SJCRH30 (cell line): ENCODE results near the gene TCAP. TPM values are rescaled to one million over a fixed set of nuclear protein-coding genes. Genes with fewer than 3 reads are reported as not detected.

Source experiments
- DNase-seq, 2 experiments: peaks; one replicate each; pipeline ENCODE4 v3.0.0-alpha.2; 2015 to 2020
- H3K27ac ChIP-seq: fragments of 250-450 bp; sonication (Bioruptor Pico); 2 replicates; pipeline ENCODE4 v1.5.1; 2020; ENCODE audit warnings: mild to moderate bottlenecking, moderate library complexity
- H3K27me3 ChIP-seq: fragments of 250-450 bp; sonication (Bioruptor Pico); 2 replicates; pipeline ENCODE4 v1.5.1; 2020; ENCODE audit warnings: mild to moderate bottlenecking, moderate library complexity
- H3K36me3 ChIP-seq: fragments of 250-450 bp; sonication (Bioruptor Pico); 2 replicates; pipeline ENCODE4 v1.5.1; 2020; ENCODE audit warnings: mild to moderate bottlenecking, moderate library complexity
- H3K4me1 ChIP-seq: fragments of 250-450 bp; sonication (Bioruptor Pico); 2 replicates; pipeline ENCODE4 v1.5.1; 2020; ENCODE audit warnings: mild to moderate bottlenecking, moderate library complexity
- H3K4me3 ChIP-seq: fragments of 250-450 bp; sonication (Bioruptor Pico); 2 replicates; pipeline ENCODE4 v1.5.1; 2020; ENCODE audit warnings: mild to moderate bottlenecking, moderate library complexity
- H3K9me3 ChIP-seq: fragments of 250-450 bp; sonication (Bioruptor Pico); replicated peaks from 2 replicates; pipeline ENCODE4 v1.5.1; 2020; ENCODE audit warnings: mild to moderate bottlenecking, moderate library complexity
- total RNA-seq: library from RNA; depleted of rRNA; stranded (reverse); fragments of >200 nt; shearing (Covaris generic); gene quantifications from 2 replicates; pipeline ENCODE4 v1.2.3, GENCODE V29; 2014

The TCAP gene
- total RNA-seq, 1 experiment from 2014 or later, result 0.73 TPM

DNA sequence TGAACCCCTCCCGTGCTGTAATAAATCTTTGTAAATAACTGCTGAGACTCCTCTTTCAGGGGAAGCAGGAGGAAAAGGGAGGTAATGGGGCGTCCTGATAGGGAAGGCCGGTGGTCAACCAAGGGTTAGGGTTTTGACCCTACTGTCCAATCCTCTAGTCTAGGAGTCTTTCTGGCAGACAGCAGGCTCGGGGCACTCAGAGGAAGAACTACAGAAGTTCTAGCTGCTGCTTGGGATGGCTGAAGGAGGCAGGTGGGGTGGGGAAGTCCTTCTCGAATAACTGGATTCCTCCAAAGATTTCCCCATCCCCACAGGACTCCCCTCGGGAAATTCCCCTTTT is 28.6 kb upstream of the TCAP start:
- H3K27ac ChIP-seq, result peak overlapping the region; percentile 81
- peaks cover 4% of the 10 kb centered on the region; the same call in 1 of the 2 replicates for H3K4me1 ChIP-seq
- DNase-seq, result no peak

DNA sequence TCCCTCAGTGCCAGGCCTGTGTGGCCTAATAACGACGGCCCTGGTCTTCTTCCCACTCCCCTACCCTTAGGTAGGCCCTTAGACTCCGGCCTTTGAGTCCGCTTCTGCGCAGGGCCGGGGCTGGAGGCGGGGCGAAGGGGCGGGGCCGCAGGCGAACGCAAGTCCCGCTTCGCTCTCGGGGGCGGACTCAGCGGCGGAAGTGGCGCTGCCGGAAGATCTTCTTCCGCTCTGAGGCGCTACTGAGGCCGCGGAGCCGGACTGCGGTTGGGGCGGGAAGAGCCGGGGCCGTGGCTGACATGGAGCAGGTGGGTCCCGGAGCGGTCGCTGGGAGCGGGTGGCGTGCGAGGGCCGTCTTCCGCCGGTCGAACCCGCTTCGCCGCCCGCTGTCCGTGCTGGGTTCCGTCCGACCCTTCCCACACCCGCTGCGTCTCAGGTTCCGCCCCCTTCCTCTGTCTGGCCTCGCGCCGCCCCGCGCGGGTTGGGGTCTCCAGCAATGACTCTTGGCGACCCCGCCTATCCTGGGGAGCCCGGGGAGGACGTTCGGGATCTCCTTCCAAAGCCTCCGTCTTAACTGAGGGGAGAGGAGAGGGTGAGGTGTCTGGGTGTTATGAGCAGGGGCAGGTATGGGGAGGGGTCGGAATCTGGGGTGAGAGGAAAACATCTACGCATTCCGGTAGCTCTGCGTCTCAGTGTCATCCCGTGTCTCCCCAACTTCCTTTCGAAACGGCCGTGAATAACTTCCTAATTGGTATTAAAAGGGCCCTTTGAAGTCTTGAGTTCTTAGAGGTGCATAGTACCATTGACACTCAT is 28.0 kb upstream of the TCAP start, which contains the start of gene STARD3:
STARD3 (plus strand) TSS at position 218 of the 810 bp plus-strand sequence. CDS start 16,388 bp downstream, outside the sequence.
- H3K4me3 ChIP-seq, result peak within 1 kb of the TSS; percentile 89
- no peaks in the 10 kb centered on the region for H3K9me3 ChIP-seq
- peak; percentile 86 to 89 for DNase-seq
- H3K27ac ChIP-seq, result peak within 1 kb of the TSS; percentile 81
- no peaks in the 10 kb centered on the region for H3K36me3 ChIP-seq
- H3K27me3 ChIP-seq, result no peaks in the 10 kb centered on the region
- H3K4me1 ChIP-seq, result peaks cover 4% of the 10 kb centered on the region; the same call in 1 of the 2 replicates

More for the DNA sequence above, 28.6 kb upstream of the TCAP start:
- H3K27me3 ChIP-seq, result 0 out of 2 replicates have a peak, but pooled peaks cover under 1% of the 10 kb centered on the region
- no peaks in the 10 kb centered on the region for H3K36me3 ChIP-seq
- no peaks in the 10 kb centered on the region for H3K9me3 ChIP-seq
- peak overlapping the region; percentile 89 for H3K4me3 ChIP-seq

DNA sequence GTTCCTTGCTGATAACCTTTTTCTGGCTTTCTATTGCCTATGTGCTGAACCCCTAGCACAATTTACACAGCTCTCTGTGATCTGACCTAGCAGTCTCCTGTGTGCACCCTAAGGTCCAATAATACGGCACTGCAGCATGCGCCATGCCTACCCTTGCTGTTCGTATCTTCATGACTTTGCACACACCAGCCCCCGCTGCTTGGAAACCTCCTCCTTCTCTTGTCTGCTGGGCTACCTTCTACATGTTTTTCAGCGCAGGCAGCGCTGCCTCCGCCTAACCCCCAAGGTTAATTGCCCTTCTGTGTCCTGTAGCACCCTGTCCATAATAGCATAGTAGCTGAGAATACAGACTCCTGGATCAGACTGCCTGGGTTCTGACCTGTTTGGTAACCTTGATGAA is 26.8 kb upstream of the TCAP start:
- Histone ChIP-seq H3K4me3 (no peak overlapping the region), H3K9me3 (no peaks in the 10 kb centered on the region)

DNA sequence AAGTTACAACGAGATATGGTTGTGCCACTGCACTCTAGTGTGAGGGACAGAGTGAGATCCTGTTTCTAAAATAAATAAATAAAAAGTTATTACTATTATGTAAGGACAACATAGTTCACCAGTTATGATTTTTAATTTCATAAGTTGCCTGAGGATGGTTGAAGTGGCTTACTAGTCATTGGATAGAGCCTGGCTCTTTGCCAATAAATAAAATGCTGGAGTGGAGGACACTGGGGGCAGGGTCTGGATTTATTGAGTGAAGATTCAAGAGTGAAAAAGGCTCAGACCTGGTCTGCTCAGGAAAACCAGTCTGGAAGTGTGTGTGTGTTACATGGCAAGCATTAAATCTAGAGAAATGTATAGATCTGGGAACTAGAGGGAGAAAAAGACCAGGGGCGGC is 26.1 kb upstream of the TCAP start:
- H3K36me3 ChIP-seq, result no peaks in the 10 kb centered on the region
- H3K4me3 ChIP-seq, result no peak overlapping the region
- no peak overlapping the region for H3K27ac ChIP-seq
- DNase-seq, result no peak
- H3K4me1 ChIP-seq, result peaks cover 4% of the 10 kb centered on the region; the same call in 1 of the 2 replicates
- no peaks in the 10 kb centered on the region for H3K9me3 ChIP-seq
- H3K27me3 ChIP-seq, result no peaks in the 10 kb centered on the region

More for the DNA sequence above, 26.8 kb upstream of the TCAP start:
- peaks cover 4% of the 10 kb centered on the region; the same call in 1 of the 2 replicates for H3K4me1 ChIP-seq
- no peaks in the 10 kb centered on the region for H3K36me3 ChIP-seq
- DNase-seq, result no peak
- H3K27ac ChIP-seq, result no peak overlapping the region
- no peaks in the 10 kb centered on the region for H3K27me3 ChIP-seq

DNA sequence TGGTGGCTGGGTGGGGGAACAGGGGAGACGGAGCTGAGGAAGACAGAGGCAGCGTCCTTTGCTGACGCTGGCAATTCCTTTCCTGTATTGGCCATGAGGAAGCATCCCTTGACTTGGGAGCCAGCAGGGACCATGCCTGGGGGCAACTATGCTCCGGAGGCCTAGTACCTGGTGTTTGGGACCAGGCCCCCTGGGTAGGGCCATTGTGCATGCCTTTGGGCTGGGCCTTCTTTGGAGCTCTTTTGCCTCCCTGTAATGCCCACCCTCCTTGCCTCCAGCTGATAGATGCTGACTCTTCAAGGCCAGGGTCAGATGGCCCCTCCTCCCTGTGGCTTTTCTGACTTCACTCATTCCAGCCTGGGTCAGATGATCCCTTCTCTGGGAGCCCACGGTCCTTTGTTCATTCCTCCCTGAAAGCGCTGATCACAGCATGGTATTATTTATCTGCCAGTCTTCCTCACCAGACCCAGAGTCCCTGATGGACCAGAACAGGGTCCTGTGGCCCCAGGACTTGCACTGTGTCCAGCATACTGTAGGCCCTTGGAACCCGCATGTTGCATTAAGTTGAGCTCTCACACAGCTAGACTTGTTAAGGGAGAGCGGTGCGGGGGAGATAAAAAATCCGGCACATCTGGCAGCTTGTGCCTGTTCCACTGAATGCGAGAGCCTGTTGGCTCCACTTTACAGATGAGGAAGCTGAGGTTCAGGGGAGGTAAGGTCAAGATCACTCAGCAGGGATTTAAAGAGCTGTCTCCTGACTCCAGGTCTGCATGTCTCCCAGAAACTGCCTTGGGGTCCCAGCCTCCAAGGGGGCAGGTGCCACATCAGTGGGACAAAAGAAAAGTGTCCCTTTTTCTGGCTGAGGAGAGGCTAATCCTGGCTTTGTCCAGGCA is 25.3 kb upstream of the TCAP start:
- H3K9me3 ChIP-seq, result no peaks in the 10 kb centered on the region
- no peak overlapping the region for H3K4me3 ChIP-seq
- no peaks in the 10 kb centered on the region for H3K27me3 ChIP-seq
- H3K36me3 ChIP-seq, result no peaks in the 10 kb centered on the region
- peaks cover 4% of the 10 kb centered on the region; the same call in 1 of the 2 replicates for H3K4me1 ChIP-seq
- no peak overlapping the region for H3K27ac ChIP-seq
- DNase-seq, result no peak

DNA sequence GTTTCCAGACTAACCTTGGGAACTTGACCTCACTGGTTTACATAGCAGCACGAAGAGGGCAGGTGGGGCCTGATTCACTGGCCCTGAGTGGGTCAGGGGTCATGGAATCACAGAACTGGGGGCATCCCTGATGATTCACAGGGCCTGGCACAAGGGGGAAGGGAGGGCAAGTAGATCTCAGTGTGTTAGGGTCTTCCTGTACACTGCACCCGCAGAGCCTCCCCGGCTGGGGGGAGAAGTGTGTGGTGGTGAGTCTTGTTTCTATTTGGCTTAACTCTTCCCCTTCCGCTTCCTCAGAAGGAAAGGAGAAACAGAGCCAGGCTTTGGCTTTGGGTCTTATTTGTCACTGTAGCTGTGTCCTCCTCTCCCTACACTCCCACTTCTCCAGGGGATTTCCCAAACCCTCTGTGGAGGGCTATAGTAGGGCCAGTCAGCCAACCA is 24.5 kb upstream of the TCAP start:
- Histone ChIP-seq H3K27ac (no peak overlapping the region), H3K4me3 (no peak overlapping the region), H3K4me1 (peaks cover 4% of the 10 kb centered on the region; the same call in 1 of the 2 replicates), H3K27me3 (no peaks in the 10 kb centered on the region), H3K9me3 (no peaks in the 10 kb centered on the region), H3K36me3 (no peaks in the 10 kb centered on the region)
- DNase-seq, result no peak

DNA sequence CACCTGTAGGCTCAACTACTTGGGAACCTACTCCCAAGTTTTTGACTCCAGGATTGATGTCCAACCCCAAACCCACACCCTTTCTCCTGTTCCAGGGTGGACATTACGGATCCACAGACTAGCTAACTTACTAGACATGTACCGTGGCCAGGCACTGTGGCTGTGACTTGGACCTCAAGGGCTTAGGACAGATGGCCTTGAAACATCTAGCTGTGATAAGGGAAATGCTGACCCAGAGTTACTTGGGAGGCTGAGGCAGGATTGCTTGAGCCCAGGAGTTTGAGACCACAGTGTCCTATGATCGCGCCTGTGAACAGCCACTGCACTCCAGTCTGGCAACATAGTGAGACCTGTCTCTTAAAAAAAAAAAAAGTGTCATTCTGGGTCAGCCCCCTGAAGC is 24.1 kb upstream of the TCAP start:
- Histone ChIP-seq H3K4me3 (no peak overlapping the region), H3K4me1 (peaks cover 4% of the 10 kb centered on the region; the same call in 1 of the 2 replicates), H3K9me3 (no peaks in the 10 kb centered on the region), H3K36me3 (no peaks in the 10 kb centered on the region), H3K27me3 (no peaks in the 10 kb centered on the region), H3K27ac (no peak overlapping the region)
- no peak for DNase-seq

DNA sequence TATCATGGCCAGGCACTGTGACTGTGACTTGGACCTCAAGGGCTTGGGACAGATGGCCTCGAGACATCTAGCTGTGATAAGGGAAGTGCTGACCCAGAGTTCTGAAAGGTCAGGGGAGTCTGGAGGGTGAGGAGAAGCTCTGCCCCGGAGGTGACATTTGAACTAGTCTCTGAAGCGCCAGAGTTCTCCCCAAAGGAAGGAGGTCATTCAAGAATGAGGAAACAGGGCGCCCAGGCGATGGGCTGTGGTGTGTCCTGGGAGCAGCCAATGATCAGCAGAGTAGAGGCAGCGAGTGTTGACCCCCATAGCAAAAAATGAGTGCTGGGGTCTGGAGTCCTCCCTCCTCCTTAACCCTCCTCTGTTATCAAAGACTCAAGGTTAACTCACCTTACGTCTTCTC is 23.3 kb upstream of the TCAP start:
- no peak for DNase-seq
- peaks cover 4% of the 10 kb centered on the region; the same call in 1 of the 2 replicates for H3K4me1 ChIP-seq
- no peaks in the 10 kb centered on the region for H3K27me3 ChIP-seq
- no peak overlapping the region for H3K27ac ChIP-seq
- H3K9me3 ChIP-seq, result no peaks in the 10 kb centered on the region
- H3K4me3 ChIP-seq, result no peak overlapping the region
- no peaks in the 10 kb centered on the region for H3K36me3 ChIP-seq

DNA sequence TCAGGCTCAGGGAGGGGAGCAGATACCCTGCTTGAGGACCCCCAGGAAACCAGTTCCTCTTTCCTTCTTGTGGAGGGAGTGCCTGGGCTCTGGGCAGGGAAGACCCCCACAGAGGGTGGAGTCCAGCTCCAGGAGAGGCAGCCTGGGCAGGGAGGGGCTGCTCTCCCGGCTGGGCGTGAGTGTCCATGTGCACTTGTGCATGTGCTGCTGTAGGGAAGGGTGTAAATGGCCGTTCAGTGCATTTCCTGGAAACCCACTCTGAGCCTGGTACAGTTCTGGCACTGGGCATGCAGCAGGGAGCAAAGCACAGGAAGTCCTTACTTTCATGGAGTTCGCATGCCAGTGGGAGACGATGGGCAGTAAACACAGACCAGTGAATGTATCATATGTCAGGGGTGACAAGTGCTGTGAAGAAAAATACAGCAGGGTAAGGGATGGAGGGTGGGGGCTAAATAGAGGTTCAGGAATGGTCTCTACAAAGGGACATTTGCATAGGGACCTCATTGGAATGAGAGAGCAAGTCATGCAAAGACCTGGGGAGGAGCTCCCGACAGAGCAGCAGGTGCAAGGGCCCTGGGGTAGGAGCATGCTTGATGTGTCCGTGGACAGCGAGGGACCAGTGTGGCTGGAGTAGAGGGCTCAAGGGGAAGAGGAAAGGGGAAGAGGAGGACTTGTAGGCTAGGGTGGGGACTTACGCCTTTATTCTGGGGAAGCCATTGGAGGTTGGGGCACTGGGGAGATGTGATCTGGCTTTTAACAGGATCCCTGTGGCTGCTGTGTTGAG is 22.7 kb upstream of the TCAP start:
- Histone ChIP-seq H3K36me3 (no peaks in the 10 kb centered on the region), H3K27ac (no peak overlapping the region), H3K4me3 (no peak overlapping the region), H3K4me1 (peaks cover 4% of the 10 kb centered on the region; the same call in 1 of the 2 replicates), H3K9me3 (no peaks in the 10 kb centered on the region), H3K27me3 (no peaks in the 10 kb centered on the region)
- DNase-seq, result no peak

DNA sequence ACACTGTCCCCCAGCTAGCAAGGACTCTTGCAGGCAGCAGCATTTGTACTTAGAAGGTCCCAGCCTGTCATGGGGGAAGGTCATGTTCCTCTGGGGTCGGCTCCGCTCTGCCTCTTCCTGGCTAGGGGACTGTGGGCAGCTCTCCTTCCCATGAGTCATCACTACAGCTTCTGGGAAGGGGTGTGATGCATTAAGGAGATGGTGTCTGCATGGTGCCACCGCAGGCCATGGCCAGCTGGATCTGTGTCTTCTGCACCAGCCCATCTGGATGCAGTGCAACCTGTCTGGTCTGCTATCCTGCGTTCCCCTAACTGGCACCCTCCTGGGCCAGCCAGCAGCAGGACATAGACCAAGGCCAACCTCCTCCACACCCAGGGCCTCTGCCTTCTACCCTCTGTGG is 21.9 kb upstream of the TCAP start:
- no peaks in the 10 kb centered on the region for H3K9me3 ChIP-seq
- DNase-seq, result no peak
- no peaks in the 10 kb centered on the region for H3K4me1 ChIP-seq
- H3K4me3 ChIP-seq, result no peak overlapping the region
- no peak overlapping the region for H3K27ac ChIP-seq
- H3K36me3 ChIP-seq, result no peaks in the 10 kb centered on the region
- no peaks in the 10 kb centered on the region for H3K27me3 ChIP-seq

DNA sequence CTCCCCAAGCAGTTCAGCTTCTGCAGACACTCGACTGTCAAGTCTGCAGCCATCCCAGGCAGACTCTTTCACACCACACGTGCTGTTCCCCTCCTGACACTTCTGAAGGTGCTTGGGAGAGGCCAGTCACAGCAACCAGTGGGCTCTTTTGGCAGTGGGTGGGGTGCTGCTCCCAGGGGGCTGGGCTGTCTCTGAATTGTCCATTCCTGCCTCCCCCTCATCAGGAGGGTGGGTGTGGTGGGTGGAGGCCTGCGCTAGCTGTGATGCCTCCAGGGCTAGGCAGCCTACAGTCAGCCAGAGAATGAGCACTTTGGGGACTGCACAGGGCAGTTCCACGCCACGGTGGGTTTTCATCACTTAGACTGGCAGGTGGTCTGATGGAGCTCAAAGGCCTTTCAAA is 17.9 kb upstream of the TCAP start:
- Histone ChIP-seq H3K27me3 (no peaks in the 10 kb centered on the region), H3K27ac (no peak overlapping the region), H3K4me3 (no peak overlapping the region), H3K9me3 (no peaks in the 10 kb centered on the region), H3K36me3 (no peaks in the 10 kb centered on the region), H3K4me1 (peaks cover 3% of the 10 kb centered on the region)
- no peak for DNase-seq

DNA sequence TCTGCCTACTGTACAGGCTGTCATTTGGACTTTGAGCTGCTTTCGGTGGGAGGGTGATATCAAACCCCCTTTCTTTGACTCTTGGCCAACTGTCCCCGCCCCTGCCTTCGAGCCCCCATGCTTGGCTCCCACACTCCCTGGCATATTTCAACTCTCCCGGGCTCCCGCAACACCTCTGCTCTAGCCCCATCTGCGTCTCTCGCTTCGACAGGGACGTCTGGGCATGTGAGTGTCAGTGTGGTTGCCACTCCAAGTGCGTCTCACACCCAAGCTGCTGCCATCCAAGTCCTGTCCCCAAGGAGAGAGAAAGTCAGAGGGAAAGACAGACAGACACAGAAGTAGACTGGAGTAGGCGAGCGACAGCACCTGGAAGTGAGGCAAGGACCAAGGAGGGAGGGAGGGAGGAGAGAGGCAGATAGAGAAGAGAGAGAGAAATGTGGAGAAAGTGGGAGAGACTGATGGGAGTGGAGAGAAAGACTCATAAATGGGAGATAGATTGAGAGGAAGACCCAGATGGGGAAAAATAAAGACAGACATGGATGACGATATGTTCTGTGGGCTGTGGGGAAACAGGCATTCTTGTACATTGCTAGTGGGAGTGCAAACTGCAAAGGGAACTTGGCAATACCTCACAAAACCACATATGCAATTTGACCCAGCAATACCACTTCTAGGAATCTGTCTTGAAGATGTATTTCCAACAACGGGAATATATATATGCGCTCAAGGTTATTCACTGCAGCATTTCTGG is 16.4 kb upstream of the TCAP start:
- H3K27me3 ChIP-seq, result no peaks in the 10 kb centered on the region
- no peaks in the 10 kb centered on the region for H3K36me3 ChIP-seq
- no peak overlapping the region for H3K27ac ChIP-seq
- H3K4me3 ChIP-seq, result no peak overlapping the region
- no peak for DNase-seq
- H3K9me3 ChIP-seq, result no peaks in the 10 kb centered on the region
- peaks cover 13% of the 10 kb centered on the region for H3K4me1 ChIP-seq

DNA sequence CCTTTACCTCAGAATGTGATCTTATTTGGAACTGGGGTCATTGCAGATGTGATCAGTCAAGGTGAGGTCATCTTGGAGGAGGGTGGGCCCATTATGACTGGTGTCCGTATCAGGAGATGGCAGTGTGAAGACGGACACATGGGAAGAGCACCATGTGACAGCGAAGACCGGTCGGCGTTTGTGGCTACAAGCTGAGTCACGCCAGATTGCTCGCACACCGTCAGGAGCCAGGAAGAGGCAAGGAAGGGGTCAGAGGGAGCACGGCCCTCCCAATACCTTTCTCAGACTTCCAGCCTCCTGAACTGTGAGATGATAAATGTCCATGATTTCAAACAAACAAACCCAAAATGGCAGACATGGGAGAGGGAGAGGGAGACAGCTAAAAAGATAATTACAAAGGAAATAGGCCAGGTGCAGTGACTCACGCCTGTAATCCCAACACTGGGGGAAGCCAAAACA is 15.0 kb upstream of the TCAP start:
- no peak for DNase-seq
- Histone ChIP-seq H3K4me3 (no peak overlapping the region), H3K4me1 (peaks cover 13% of the 10 kb centered on the region), H3K27me3 (no peaks in the 10 kb centered on the region), H3K9me3 (no peaks in the 10 kb centered on the region), H3K36me3 (no peaks in the 10 kb centered on the region), H3K27ac (no peak overlapping the region)
